ENCODE data around the gene HIPK2. TPM values are rescaled to one million over a fixed set of nuclear protein-coding genes. Genes with fewer than 3 reads are reported as not detected.

Gene HIPK2
- total and polyA plus RNA-seq, 7 donors = 2.4 to 15.7 (median 7.9) TPM

DNA sequence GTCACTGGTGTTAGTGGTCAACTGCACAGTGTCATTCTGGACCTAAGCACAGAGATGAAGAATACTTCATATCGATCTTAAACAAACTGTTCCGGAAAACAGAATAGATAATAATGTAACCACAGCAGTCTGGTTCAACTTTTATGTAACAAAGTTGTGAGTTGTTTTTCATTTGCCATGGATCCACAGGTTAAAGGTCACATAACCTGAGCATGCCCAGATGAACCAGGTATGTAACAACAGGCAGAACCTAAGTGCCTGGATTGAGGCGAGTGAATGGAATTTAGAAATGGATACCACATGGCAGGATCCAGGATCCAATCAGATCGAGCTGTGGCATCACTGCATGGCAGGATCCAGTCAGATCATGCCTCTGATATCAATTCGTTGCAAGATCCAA is 167.2 kb downstream of the HIPK2 start:
- intact Hi-C loops (cut with DNase I) = no loop called here
- no peak overlapping the region for H3K4me3 ChIP-seq
- H3K4me1 ChIP-seq = no peaks in the 10 kb centered on the region
- H3K27ac ChIP-seq = no peak overlapping the region
- WGBS, 2 donors = 91 to 95% methylated on average over 5 of the region's 5 CpGs
- H3K27me3 ChIP-seq = no peaks in the 10 kb centered on the region
- peaks cover 0 to 62% (median 13%) of the 10 kb centered on the region in 4 donors for H3K36me3 ChIP-seq
- DNase-seq = no peak
- TF ChIP-seq, protein P1, sequence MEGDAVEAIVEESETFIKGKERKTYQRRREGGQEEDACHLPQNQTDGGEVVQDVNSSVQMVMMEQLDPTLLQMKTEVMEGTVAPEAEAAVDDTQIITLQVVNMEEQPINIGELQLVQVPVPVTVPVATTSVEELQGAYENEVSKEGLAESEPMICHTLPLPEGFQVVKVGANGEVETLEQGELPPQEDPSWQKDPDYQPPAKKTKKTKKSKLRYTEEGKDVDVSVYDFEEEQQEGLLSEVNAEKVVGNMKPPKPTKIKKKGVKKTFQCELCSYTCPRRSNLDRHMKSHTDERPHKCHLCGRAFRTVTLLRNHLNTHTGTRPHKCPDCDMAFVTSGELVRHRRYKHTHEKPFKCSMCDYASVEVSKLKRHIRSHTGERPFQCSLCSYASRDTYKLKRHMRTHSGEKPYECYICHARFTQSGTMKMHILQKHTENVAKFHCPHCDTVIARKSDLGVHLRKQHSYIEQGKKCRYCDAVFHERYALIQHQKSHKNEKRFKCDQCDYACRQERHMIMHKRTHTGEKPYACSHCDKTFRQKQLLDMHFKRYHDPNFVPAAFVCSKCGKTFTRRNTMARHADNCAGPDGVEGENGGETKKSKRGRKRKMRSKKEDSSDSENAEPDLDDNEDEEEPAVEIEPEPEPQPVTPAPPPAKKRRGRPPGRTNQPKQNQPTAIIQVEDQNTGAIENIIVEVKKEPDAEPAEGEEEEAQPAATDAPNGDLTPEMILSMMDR (IDR thresholded peaks at IDR 0.05) = no peak
- TF ChIP-seq POLR2A (IDR thresholded peaks at IDR 0.05) (no peak), EP300 (IDR thresholded peaks at IDR 0.05) (no peak), POLR2AphosphoS5 (IDR thresholded peaks at IDR 0.05) (no peak)
- H3K9me3 ChIP-seq = no peaks in the 10 kb centered on the region

DNA sequence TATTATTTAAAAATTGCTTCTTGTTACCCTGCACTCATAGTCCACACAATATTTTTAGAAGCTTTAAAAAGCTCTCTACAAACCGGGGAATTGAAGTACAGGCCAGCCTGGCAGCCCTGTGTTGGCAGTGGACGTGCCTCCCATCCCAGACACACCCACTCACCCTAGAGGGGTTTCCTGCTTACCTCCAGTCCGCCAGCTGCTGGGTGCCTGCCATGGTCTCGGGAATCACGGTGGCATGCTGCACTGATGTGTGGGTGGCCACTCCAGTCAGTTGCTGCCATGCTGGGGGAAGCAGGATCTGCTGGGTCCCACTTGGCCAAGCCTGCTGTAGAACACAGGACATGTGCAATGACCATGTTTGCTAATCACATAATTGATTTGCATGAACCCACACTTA is 173.9 kb downstream of the HIPK2 start:
- no peak for DNase-seq
- H3K27ac ChIP-seq = no peak overlapping the region
- no peaks in the 10 kb centered on the region for H3K9me3 ChIP-seq
- TF ChIP-seq, protein P1 (IDR thresholded peaks at IDR 0.05) = no peak
- TF ChIP-seq EP300 (IDR thresholded peaks at IDR 0.05) = no peak
- no peak for TF ChIP-seq POLR2AphosphoS5 (IDR thresholded peaks at IDR 0.05)
- no peak for TF ChIP-seq POLR2A (IDR thresholded peaks at IDR 0.05)
- H3K36me3 ChIP-seq = peaks cover 0 to 61% (median 10%) of the 10 kb centered on the region in 4 donors
- intact Hi-C loops (cut with DNase I) = no loop called here
- no peak overlapping the region for H3K4me3 ChIP-seq
- H3K27me3 ChIP-seq = no peaks in the 10 kb centered on the region
- WGBS, 2 donors = 92 to 93% methylated on average over 5 of the region's 5 CpGs
- H3K4me1 ChIP-seq = no peaks in the 10 kb centered on the region

DNA sequence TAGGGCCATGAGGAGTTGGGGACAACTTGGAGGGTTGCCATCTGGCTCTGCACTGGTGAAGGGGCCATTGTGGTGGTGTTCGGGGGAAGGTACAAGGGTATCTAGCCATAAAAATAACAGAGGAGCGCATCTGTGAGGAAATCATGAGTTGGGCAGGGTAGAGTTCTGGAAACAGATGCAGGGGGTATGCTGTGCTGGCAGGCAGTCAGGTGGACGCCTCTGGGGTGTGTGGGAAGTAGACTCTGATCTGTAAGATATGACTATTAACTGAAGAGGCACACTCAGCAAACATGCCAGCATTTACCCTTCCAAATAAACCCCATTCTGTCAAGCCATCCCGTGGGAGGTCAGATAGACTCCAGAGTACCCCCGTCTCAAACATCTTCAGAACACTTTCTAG is 174.5 kb downstream of the HIPK2 start:
- TF ChIP-seq, protein P1 (IDR thresholded peaks at IDR 0.05) = no peak
- TF ChIP-seq POLR2AphosphoS5 (IDR thresholded peaks at IDR 0.05) = no peak
- no peak for TF ChIP-seq POLR2A (IDR thresholded peaks at IDR 0.05)
- no peak for TF ChIP-seq EP300 (IDR thresholded peaks at IDR 0.05)
- intact Hi-C loops (cut with DNase I) = no loop called here
- WGBS, 2 donors = 78 to 84% methylated on average over 5 of the region's 5 CpGs
- H3K9me3 ChIP-seq = no peaks in the 10 kb centered on the region
- no peak overlapping the region for H3K4me3 ChIP-seq
- no peaks in the 10 kb centered on the region for H3K27me3 ChIP-seq
- H3K27ac ChIP-seq = no peak overlapping the region
- DNase-seq = no peak
- H3K4me1 ChIP-seq = no peaks in the 10 kb centered on the region
- H3K36me3 ChIP-seq = peaks cover 0 to 67% (median 10%) of the 10 kb centered on the region in 4 donors

DNA sequence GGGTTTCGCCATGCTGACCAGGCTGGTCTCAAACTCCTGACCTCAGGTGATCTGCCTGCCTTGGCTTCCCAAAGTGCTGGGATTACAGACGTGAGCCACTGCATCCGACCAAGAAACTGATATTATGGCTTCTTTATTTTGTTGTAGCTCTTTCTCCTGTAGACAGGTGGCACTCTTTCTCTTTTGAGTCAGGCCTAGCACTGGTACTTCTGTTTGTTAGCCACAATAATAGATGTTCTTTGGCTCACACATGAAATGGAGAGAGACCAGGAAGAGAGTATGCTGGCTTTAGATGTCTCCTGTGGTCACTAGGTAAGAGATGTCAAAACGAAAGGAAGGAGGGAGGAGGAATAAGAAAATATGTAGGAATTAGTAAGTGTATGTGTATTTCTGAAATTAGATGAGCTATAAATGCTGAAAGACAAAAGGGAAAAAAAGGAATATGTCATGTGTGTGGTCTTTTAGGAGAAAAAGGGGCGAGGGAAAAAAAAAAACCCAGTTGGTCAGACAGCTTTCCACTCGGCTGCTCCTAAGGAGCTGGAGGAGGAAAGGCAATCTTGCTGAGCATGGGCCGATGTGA is 175.6 kb downstream of the HIPK2 start:
- TF ChIP-seq, protein P1 (IDR thresholded peaks at IDR 0.05) = peak in 1 of 4 experiments; percentile 15
- no peak for TF ChIP-seq EP300 (IDR thresholded peaks at IDR 0.05)
- Histone ChIP-seq H3K4me3 (no peak overlapping the region), H3K4me1 (no peaks in the 10 kb centered on the region), H3K36me3 (peaks cover 0 to 71% (median 10%) of the 10 kb centered on the region in 4 donors), H3K27ac (no peak overlapping the region), H3K9me3 (no peaks in the 10 kb centered on the region), H3K27me3 (no peaks in the 10 kb centered on the region)
- intact Hi-C loops (cut with DNase I) = no loop called here
- no peak for DNase-seq
- WGBS, 2 donors = 73 to 78% methylated on average over 7 of the region's 7 CpGs

DNA sequence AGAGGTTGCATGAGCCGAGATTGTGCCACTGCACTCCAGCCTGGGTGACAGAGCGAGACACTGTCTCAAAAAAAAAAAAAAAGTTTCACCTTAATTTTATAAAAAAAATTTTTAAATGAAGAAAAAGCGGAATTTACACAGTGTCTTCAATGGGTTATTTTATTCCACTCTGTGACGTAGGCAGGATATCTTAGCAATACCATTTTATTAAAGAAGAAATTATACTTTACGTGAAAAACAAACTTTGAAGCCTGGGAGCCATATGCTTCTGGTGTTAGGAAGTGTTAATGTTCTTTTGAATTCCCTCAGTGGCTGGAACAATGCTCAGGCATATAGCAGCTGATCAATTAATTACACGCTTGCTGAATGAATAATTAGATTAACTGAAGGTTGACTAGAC is 176.6 kb downstream of the HIPK2 start:
- Histone ChIP-seq H3K9me3 (no peaks in the 10 kb centered on the region), H3K36me3 (peaks cover 0 to 81% (median 18%) of the 10 kb centered on the region in 4 donors), H3K4me1 (no peaks in the 10 kb centered on the region), H3K27me3 (no peaks in the 10 kb centered on the region), H3K4me3 (no peak overlapping the region), H3K27ac (no peak overlapping the region)
- 98% methylated on average over 6 of the region's 6 CpGs for WGBS, 2 donors
- TF ChIP-seq EP300 (IDR thresholded peaks at IDR 0.05) (no peak), POLR2AphosphoS5 (IDR thresholded peaks at IDR 0.05) (no peak), POLR2A (IDR thresholded peaks at IDR 0.05) (no peak)
- TF ChIP-seq, protein P1 (IDR thresholded peaks at IDR 0.05) = no peak
- intact Hi-C loops (cut with DNase I) = no loop called here
- no peak for DNase-seq
